NCI-H2196 (cell line): ENCODE data around the gene NTN1.
"Not testable (repeated sequence)": the region's sequence is repeated elsewhere in the genome, so short reads cannot be mapped to it uniquely, and the experiment has no call there.

Source experiments
- DNase-seq: peaks from one replicate; lab custom pipeline; 2025; ENCODE audit not compliant: unreplicated experiment; lab: John Stamatoyannopoulos, UW

NTN1 gene

DNA sequence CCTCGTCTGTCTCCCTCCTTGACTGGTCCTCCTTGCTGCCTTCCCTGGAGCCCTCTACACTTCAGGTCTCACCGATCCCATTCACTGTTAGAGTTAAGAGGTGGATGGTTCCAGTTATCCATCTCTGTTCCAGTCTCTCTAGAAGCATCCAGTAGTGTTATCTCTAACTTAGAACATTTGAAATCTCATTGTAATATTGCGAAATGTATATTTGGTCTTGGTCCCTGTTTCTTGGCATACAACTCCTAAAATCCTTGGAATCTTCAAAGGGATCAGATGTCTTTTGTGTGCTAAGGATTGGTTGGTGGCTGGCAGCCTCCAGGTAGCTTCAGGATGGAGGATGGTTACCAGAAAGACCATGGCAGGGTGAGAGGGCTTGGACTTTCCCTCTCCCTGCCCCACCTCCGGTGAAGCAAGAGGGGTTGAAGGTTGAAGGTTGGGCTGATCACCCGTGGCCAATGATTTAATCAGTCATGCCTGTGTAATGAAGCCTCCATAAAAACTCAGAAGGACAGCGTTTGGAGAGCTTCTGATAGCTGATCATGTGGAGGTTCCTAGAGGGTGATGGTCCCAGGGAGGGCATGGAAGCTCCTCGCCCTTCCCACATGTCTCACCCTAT lies 59.1 kb downstream of the NTN1 start:
- no peak for DNase-seq

DNA sequence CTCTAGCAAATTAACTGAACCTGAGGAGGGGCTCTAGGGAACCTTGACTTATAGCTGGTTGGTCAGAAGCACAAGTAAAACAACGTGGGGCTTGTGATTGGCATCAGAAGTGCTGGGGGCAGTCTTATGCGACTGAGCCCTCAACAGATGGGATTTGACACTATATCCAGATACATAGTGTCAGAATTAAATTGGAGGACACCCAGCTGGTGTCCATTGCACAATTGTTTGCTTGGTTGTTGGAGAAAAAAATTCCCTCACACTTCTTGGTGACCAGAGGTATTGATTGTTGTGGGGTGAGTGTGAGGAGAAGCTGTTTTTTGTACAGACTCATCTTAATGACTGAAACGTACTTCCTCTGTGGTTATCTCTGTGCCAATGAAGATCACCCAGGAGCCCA lies 59.7 kb downstream of the NTN1 start:
- no peak for DNase-seq

DNA sequence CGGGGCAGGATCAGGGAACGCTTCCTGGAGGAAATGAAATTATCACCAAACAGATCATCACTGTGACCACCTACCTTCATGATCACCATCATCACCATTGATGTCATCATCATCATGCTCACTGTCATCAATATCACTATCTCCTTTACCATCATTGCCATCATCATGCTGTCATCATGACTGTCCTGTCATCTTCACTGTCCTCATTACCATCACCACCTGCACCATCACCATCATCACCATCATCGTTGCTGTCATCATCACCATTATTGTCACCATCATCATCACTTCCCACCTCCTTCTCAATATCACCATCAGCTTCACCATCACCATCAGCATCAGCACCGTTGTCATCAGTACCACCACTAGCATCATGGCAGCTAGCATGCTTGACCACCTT lies 65.3 kb downstream of the NTN1 start:
- no peak for DNase-seq

DNA sequence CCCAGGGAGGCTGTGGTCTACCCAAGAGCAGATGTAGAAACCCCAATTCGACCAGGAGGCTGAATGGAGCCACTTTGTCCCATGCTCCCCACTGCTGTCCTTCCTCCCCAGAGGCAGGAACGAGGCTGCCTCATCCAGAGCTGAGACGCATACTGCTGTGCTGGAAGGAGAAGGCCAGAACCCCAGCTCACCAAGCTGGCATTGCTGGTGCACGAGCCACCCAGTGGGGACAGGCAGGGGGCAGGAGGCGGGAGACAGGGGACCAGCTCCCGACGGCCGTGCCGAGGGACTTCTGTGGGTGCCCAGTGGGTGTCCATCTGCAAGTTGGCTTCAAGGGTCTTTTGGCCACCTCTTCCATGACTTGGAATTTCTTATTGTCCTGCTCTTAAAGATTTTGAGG lies 66.6 kb downstream of the NTN1 start:
- DNase-seq = no peak

DNA sequence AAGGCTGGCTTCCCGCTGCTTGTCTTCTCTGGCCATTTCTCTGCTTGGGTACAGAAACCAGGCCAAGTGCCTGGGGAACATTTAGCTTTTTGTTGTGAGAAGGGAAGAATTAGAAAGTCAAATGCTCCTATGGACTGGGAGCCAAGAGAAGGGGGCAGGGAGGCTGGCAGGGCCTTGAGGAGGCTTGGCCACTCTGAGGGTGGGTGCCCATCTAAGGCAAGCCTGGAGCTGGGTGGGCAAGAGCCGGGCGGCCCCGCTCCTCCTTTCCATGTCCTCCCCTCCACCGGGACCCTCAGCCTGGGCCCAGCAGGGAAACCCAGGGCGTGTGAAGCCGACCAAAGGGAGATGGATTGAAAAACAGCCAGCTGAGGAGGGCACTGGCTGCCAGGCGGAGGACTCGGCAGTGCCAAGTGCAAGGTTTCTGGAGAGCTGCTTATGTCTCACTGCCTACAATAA lies 69.4 kb downstream of the NTN1 start:
- DNase-seq = no peak

DNA sequence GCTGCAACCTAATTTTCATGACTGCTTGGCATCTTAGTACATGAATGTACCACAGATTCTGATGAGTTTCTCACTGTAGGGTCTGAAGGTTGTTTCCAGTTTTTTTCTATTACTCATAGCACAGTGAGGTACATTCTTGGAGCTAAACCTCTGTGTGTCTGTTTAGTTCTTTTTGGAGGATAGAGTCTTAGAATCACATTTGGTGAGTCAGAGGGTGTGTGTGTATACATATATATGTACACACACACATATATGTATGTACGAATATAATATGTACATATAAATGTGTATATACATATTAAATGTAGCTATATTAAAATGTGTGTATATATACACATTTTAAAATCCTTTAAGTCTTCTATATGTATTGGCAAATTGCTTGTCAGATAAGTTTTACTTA lies 72.9 kb downstream of the NTN1 start:
- DNase-seq = no peak

DNA sequence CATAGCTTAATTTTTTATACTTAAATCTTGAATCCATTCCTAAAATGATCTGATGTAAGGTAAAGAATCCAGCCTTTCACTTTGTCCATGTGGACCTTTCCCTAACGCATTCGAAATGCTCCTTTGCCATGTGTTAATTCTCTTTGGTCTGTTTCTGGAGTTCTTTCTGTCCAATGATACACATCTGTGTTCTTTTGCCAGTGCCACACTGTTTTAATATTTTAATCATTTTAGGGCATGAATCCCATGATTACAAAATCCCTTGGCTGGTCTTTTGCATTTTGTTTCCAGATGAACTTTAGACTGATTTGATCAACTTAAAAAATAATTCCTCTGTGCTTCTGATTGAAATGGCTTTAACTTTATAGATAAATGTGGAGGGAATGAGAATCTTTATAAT lies 74.1 kb downstream of the NTN1 start:
- DNase-seq = no peak

DNA sequence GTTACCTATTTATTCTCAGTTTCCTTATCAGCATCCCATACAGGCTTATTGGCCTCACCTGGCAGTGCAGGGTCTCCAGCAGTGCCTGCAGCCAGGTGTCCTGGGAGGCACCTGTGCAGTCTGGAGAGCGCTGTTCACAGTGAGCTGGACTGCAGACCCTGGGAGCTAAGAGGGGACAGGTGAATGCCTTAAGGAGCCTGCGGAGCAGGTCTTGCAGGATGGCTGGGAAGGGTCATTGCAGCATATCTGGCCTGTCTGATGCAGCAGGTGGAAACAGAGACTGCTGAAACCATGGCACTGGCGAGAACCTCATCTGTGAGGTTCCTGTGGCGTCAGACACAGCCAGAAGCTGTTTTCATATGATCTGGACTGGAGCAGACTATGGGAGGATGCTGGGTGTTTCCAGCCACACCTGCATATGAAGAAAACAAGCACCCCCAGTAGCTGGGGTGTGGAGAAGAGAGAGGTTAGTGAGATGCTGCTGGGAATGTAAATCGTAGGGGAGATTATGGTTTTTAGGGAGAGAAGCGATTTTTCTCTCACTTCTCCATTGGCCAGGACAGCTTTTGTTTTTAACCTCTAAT lies 77.0 kb downstream of the NTN1 start:
- DNase-seq = no peak

DNA sequence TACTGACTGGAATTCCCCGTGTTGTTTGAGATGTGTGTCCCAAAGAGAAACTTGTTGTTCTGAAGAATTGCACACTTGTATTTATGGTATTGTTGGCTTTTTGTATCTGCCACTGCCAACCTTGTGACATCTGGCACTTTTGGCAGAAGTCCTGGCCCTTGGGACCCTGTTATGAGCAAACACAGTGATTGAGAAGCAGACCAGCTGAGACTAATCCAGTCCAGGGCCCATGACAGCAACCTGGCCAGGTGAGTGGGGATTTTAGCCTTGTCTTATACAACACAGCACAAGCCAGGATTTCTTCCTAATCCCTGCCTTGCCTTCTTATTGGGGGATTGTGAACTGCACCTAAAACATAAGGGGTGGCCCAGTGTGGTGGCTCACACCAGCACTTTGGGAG lies 80.0 kb downstream of the NTN1 start:
- DNase-seq = no peak

DNA sequence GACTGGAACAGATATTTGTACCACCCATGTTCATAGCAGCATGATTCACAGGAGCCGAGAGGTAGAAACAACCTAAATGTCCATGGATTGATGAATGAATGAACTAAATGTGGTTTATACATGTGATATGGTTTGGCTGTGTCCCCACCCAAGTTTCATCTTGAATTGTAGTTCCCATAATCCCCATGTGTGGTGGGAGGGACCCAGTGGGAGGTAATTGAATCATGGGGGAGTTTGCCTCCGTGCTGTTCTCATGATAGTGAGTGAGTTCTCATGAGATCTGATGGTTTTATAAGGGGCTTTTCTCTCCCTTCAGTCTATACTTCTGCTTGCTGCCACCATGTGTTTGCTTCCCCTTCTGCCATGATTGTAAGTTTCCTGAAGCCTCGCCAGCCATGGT lies 81.9 kb downstream of the NTN1 start:
- not testable (repeated sequence) for DNase-seq

DNA sequence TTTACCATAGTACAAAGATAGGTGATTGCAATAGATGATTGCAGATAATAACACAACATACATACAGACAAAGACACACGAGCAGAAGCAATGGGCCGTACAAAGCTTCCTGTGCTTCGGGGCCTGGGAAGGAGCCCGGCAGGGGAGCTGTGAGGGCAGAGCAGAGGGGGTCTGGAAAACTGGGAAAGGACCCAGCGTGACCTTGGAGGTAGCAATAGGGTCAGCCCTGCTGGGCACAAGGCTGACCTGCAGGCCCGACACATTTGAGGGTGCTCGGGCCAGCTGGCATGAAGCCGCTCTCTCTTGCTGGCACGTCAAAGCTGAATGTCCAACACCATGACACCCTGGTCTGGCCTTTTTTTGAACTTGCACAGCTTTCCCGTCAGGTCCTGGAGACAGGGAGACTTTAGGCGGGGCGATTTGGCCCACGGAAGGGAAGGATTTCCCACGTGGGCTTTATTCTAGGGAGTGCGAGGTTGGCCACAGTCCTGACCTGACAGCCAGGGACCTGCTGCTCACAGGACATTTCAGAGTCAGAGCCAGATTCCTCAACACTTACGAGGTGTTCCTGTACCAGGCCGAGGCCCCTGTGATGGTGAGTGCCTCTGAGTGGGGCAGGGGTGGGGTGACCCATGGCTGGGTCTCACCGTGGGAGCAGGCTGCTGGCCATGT lies 83.2 kb downstream of the NTN1 start:
- DNase-seq = no peak

DNA sequence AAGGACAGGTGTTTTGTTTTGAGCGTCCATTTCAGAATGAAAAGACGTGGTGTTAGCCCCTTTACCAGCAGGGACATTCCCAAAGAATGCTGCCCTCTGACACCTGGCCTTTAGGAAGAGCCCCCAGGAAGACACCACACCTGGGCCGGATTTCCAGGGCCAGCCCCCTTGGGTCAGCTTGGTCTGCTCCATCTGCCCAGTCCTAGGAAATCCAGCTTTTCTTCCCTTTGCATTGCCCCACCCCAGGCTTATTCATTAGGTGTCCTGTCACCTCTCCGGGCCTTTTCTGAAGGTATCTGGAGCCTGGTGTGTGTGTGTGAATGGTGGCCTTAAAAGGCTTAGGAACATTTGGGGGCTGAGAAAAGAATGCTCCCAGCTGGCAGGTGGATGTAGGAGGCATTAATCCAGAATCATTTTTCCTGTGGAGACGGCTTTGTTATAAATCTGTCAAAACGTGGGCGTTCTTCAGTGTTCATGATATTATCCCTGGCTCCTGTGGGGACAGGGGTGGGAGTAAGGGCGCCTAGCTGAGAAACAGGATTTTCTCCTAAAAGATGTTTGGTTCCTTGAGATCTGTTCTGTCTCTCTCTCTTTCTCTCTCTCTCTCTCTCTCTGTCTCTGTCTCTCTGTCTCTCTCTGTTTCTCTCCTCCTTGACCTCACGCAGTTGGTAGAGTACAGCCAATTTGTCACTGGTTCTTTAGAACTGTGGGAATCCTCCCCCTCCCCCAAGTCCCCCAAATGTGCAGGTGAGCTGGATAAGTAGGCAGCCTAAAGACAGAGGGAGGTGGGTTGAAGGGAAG lies 84.0 kb downstream of the NTN1 start:
- DNase-seq = no peak

DNA sequence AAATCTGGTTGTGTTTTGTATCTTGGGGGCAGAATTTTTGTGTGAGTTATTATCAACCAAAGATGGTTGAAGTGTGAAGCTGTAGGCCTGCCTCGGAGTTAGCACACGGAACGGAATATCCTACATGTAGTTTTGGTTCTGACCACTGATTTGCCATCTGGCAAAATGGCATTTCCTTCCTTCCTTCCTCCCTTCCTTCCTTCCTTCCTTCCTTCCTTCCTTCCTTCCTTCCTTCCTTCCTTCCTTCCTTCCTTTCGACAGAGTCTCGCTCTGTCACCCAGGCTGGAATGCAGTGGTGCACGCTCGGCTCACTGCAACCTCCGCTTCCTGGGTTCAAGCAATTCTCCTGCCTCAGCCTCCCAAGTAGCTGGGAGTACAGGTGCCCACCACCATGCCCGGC lies 85.0 kb downstream of the NTN1 start:
- DNase-seq = not testable (repeated sequence)

DNA sequence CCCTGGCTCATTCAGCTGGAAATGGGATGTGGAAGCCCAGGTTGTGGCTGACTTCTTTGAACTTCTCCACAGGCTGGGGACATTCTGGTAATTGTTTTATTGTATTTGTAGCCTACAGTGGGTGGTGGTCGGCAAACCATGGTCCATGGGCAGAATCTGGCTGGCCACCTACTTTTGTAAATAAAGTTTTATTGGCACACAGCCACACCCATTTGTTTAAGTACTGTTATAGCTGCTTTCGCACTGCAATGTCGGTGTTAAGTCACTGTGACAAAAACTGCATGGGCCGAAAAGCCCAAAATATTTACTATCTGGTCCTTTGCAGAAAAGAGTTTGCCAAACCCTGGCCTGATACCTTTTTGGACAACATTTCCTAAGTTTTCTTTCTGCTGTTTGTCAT lies 86.2 kb downstream of the NTN1 start:
- no peak for DNase-seq

DNA sequence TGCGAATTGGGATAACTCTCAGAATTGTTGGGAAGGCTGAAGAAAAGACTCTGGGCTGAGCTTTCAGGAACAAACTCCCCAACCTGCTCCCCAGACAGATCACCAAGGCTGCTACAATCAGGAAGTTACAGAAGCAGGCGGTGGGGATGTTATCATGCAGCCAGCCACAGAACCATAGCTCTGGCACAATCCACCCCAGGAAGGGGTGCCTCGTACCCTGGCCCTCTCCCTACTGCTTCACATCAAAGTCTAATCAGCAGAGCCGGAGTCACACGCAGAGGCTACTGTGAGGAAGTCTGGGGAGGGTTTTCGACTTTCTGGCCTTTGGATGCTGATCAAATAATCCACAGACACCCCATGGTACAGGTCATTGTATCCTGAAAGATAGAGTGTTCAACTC lies 86.8 kb downstream of the NTN1 start:
- no peak for DNase-seq

DNA sequence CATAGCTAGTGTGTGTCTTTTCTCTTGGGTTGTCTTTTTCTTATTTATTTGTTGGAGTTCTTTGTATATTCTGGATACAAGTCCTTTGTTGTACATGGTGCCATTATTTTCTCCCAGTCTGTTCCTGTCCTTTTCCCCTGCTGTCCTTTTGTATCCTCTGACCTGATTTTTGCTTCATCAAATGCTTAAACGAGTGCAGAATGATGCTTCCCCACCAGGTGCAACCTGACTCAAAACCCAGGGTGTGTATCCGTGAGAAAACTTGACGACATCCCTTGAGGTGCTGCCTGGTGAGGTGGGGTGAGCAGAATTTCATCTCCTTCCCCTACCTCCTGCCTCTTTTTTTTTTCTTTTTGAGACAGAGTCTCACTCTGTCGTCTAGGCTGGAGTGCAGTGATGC lies 88.6 kb downstream of the NTN1 start:
- no peak for DNase-seq

DNA sequence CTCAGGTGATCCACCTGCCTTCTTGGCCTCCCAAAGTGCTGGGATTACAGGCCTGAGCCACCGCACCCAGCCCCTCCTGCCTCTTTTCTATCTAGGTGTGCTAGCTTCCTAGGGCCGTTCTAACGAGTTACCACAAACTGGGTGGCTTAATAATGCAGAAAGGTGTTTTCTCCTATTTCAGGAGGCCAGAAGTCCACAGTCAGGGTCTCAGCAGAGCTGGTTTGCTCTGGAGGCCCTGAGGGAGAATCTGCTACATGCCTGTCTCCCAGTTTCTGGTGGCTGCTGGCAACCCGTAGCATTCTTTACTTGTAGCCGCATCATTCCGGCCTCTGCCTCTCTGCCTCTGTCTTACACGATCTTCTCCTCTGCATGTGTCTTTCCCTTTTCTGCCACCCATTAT lies 89.2 kb downstream of the NTN1 start:
- no peak for DNase-seq

DNA sequence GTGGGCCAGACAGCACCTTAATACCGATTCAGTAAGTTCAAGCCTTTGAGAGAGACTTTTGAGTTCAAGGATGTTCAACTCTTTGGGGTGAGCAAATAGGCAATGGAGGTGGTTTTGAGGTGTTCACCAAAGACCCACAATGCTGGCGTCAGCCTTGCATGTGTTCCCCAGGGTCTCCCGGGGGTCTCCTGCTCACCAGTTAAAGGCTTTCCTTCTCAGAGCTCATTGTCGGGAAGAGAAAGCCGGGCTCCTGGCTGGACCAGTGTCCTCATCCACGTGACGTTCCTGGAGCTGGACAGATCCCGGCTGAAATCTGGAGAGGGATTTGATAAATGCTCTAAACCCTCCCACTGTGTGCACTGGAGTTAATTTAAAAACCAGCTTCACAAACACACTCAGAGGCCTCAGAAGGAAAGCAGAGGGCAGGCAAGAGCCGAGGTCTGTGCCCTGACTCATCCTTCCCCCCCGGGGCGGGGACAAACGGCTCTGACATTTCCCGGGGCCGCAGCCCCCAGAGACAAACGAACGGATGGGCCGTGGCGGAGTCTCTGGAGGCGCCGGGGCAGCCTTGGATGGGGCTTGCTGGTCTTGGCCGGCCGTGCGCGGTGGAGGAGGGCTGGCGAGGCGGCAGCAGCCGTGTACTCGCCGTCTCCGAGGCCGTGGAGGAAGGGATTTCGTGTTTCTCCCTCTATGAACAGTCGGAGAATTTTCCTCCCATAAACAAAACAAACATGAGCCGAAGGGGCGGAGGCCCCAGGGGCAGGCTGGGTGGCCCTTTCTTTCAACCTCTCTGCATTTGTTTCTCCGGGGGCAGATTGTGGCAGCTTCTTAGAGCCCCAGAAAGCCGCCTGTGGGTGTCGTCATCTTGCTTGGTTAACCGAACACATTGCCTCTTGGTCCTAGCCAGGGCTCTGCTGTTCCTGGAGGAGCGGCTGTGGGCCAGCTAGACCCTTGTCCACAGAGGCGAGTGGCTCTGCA lies 94.2 kb downstream of the NTN1 start:
- no peak for DNase-seq

DNA sequence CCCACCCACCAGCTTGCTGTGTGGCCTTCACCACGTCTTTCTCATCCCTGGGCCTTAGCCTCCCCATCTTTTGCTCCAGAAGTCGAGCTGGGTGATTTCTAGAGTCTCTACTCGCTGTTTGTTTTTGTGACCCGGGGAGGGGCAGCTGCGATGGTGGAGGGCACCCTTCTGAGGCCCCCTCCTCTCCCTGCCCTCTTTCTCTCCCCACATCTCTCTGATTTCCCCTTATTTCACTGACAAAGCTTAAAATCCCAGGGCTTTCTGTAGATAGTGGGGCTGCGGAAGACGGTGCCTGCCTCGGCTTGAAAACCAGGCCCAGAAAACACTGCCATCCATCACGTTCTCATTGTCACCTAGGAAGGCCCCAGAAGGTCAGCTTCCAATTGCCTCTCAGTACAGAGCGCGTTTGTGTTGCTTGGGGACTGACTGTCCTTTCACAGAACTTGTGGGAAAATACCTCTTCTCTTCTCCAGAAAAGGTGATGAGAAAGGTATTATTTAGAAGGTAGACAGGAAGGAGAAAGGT lies 95.1 kb downstream of the NTN1 start:
- no peak for DNase-seq

DNA sequence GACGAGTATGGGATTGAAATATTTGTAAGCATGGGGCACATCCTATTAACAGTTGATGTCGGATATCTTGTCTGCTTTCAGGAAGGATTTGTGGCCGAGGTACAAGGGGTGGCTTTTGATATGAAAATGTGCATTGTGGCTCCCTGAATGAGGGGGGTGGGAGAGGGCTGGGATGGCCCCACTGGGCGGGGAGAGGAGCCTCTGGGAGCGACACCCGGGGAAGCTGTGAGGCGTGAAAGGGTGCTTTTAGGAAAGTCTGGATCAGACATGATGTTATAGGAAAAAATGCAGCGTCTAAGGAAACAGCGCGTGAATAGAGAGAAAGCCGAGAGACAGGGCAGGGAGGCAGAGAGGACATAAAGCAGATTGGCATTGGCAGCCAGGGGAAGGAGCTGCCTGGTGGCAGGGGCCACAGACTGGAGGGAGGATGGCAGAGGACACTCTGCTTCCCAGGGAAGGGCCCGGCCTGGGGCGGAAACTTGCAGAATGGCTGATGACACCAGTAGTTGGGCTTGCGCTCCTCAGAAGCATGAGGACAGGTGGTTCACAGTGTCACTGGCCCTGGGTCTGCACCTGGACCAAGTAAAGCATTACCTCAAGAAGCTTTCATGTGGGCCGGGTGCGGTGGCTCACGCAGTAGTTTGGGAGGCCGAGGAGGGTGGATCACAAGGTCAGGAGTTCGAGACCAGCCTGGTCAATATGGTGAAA lies 95.7 kb downstream of the NTN1 start:
- no peak for DNase-seq
